Measurements from ENCODE around the gene FUBP1.
"Not testable (repeated sequence)": the region's sequence is repeated elsewhere in the genome, so short reads cannot be mapped to it uniquely, and the experiment has no call there.

The FUBP1 gene

DNA sequence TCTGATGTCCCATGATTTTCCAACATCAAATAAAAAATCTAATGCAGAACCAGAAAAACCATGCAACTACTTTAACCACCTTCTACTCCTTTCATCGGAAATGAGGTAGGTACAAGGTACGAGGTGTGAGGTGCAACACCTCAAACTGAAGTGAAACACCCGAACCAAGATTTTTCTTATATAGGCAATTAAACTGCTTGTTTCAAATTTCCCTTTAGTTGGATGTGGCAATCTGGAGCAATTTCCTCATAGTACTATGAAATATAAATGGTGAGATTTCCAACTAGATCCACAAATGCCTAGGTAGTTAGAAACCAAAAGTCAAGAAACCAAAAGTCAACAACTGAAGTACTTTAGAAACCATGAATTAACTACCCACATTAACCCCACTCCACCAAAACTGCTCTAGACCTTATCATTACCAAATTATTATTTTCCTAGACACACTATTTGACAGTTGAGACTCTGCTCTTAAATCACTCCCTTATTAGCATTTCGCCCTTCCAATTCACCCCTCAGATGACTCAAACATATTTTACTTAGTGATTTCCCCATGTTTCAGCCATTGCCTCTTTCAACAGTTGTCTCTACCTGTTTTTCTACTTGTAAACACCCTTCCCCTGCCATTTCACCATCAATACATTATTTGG lies 37.8 kb downstream of the FUBP1 start:
- FAIRE-seq = no peak

GRCh38 chr1:77938651-77939050 lies 40.2 kb downstream of the FUBP1 start:
- FAIRE-seq = no peak

GRCh38 chr1:77929806-77930205 lies 49.1 kb downstream of the FUBP1 start:
- no peak for FAIRE-seq

DNA sequence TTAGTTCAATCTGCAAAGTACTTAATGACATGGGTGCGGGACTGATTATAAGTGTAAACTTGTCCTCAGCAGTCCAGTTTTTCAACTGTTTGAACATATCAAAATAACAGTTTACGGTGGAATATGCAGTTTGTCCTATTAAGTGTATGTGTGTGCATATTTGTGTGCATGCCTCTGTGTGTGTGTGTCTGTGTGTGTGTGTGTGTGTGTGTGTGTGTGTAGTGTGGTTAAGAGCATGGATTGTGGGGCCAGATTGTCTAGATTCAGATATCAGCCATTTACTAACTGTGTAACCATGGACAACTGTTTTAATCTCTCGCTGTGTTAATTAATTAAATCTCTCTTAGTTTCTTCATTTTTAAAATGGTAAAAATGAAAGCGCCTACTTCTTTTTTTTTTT lies 51.5 kb downstream of the FUBP1 start:
- no peak for FAIRE-seq

DNA sequence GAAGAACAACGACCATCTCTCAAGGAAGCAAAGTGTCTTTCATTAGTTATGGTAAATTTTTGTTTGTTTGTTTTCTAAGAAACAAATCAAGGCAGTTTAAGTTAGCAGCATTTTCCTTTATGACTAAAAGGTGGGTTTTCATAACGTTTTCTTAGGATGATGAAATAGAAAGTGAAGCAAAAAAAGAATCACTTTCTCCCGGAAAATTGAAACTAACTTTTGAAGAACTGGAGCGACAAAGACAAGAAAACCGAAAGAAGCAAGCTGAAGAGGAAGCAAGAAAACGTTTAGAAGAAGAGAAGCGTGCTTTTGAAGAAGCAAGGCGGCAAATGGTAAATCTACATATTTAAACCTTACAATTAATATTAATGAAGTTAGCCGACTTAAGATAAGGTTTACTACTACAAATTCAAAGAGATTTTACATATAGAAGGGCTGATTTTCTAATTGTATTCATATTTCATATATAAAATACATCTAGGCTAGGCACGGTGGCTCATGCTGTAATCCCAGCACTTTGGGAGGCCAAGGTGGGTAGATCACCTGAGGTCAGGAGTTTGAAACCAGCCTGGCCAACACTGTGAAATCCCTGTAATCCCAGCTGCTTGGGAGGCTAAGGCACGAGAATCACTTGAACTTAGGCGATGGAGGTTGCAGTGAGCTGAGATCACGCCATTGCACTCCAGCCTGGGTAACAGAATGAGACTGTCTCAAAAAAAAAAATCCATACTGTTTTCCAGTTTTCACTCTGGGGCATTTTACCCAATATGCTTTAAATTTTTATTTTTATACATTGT lies 52.1 kb downstream of the FUBP1 start:
- peak; percentile 4 for FAIRE-seq

DNA sequence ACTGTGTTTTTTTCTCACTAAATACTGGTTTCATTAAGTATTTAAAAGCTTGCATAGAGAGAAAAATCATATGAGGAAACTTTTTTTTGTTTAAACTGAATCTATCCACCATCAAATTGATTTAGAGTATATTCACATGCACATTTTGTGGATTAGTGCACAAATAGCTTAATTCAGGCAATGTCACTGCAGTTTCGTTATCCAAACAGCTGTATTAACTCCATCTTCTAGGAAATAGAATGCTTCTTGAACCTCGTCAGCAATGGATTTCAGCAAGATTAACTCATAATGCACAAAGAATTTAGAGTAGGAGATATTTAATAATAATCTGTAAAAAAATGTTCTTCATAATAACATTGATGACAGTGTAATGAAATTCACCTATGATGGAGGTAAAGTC lies 52.9 kb downstream of the FUBP1 start:
- no peak for FAIRE-seq

DNA sequence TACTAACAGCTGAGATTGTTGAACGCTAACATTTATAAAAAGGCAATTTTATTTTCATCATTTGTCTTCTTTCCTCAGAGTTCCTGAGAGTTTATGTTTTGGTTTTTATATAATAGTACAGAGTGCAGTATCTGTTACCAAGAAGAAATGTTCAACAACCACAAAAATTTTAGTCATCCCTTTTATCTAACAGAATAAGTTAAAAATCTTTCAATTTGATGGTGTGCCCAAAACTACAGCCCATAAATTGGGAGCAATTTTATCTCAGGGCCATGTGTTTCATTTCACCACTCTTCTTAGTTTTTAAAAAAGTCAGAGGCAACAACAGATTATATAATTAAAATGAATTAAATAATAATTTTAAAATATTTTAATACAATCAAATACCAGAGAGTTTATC lies 53.4 kb downstream of the FUBP1 start:
- FAIRE-seq = peak; percentile 98

DNA sequence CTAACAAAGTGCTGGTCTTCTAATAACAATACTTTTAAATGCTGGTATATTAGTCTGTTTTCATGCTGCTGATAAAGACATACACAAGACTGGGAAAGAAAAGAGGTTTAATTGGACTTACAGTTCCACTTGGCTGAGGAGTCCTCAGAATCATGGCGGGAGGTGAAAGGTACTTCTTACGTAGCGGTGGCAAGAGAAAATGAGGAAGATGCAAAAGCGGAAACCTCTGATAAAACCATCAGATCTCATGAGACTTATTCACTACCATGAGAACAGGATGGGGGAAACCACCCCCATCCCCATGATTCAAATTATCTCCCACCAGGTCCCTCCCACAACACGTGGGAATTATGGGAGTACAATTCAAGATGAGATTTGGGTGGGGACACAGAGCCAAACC lies 60.0 kb downstream of the FUBP1 start:
- FAIRE-seq = not testable (repeated sequence)

- no peak for FAIRE-seq
These were observed 68.8 kb downstream of the FUBP1 start for GRCh38 chr1:77910116-77910515.

GRCh38 chr1:77906624-77907023 lies 72.2 kb downstream of the FUBP1 start:
- no peak for FAIRE-seq

DNA sequence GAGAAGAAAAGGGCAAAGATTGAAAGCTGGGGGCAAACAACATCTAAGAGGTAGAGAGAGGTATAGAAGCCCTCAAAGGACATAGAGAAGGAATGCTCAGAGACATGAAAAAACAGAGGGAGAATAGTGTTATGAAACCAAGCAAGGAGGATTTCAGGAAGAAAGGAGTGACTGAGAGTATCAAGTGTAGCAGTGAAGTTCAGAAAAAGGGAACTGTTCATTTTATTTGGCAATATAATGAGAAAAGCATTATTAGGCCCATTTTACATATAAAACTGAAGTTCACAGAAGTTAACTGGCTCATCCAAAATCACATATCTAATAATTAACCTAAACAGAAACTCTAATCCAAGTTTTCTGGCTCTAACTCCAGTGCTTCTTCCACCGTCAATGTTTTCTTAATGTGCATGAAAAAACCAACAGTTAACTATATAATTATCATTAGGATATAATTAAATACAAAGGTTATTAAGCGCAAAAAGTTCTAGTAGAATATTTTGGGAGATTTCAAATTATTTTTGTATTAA lies 72.8 kb downstream of the FUBP1 start:
- FAIRE-seq = peak; percentile 53

- FAIRE-seq = no peak
These were observed 73.3 kb downstream of the FUBP1 start for GRCh38 chr1:77905603-77906002.

DNA sequence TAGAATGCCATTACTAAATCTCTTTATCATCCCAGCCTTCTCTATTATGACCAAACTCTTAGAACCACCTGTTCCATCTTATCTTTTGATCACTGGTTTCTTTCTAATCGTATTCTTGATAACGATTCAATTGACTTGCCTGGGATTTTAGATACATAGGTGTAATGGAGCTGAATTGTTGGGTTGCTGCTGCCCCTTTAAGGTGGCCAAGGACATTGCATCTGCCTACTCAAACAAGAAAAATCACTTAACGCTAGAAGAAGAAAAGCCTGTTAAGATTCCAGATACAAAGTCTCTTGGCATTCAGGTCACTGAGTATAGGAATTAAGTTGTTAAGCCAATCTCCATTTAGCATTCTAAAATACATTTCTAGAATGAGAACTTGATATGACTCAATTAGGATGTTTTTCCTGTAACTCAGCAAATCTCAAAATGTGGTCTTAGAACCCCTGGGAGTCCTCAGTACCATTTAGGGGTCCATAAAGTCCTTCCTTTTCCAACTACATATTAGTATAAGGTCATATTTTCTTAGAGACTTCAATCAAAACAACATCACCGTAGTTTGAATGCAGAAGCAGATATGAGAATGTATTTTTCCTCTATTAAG lies 78.1 kb downstream of the FUBP1 start:
- peak; percentile 74 for FAIRE-seq

- no peak for FAIRE-seq
These were observed 79.1 kb downstream of the FUBP1 start for GRCh38 chr1:77899647-77900320.
